IMR-90 (cell line): ENCODE results near the gene BUB1. TPM values are rescaled to one million over a fixed set of nuclear protein-coding genes. Genes with fewer than 3 reads are reported as not detected.

Experiments used
- ATAC-seq: fragments of 200-7000 bp; cut with Tn5 transposase; 2 replicates; pipeline ENCODE4 v1.9.1; 2020; ENCODE audit warnings: low read depth, mild to moderate bottlenecking, moderate library complexity
- BruUV-seq: library from RNA; stranded (reverse); fragments of 400-500 nt; replicated peaks from 2 replicates; lab custom pipeline; 2021; lab: Mats Ljungman, UMichigan
- CTCF ChIA-PET: fragments of 300-600 bp; formaldehyde crosslinking; extraction: SDS; loops from one replicate; lab custom pipeline; 2021; ENCODE audit warnings: antibody characterized with exemption; lab: Yijun Ruan, JAX
- POLR2A ChIA-PET: fragments of 300-600 bp; sonication (Branson Sonifier 250); formaldehyde crosslinking; loops from one replicate; lab custom pipeline; 2022; ENCODE audit warnings: antibody characterized with exemption; ENCODE audit not compliant: unreplicated experiment; lab: Charles Lee
- DNase-seq: peaks from one replicate; pipeline ENCODE4 v3.0.0; 2013
- H2AFZ ChIP-seq: replicated peaks from 2 replicates; pipeline ENCODE3; 2013; ENCODE audit warnings: low read length, mild to moderate bottlenecking; ENCODE audit not compliant: poor library complexity
- H2AK5ac ChIP-seq: 2 replicates; pipeline ENCODE4 v1.6.1; 2013; ENCODE audit warnings: low read depth, low read length, inconsistent platforms
- H2AK9ac ChIP-seq: replicated peaks from 2 replicates; pipeline ENCODE3; 2013; ENCODE audit warnings: mild to moderate bottlenecking, low read depth, low read length, moderate library complexity; ENCODE audit not compliant: poor library complexity
- H2BK120ac ChIP-seq: 2 replicates; pipeline ENCODE4 v1.6.1; 2013; ENCODE audit warnings: low read depth, low read length, inconsistent platforms
- H2BK15ac ChIP-seq: 3 replicates; pipeline ENCODE4 v1.6.1; 2013; ENCODE audit warnings: low read depth, low read length, inconsistent platforms
- H2BK20ac ChIP-seq: 2 replicates; pipeline ENCODE4 v1.6.1; 2013; ENCODE audit warnings: low read depth, mild to moderate bottlenecking, inconsistent platforms, low read length, moderate library complexity
- H2BK5ac ChIP-seq: 2 replicates; pipeline ENCODE4 v1.6.1; 2013; ENCODE audit warnings: mild to moderate bottlenecking, low read depth, low read length, inconsistent platforms; ENCODE audit not compliant: poor library complexity, severe bottlenecking
- H3K14ac ChIP-seq: replicated peaks from 2 replicates; pipeline ENCODE4 v1.6.1; 2013; ENCODE audit warnings: low read depth, low read length, inconsistent platforms
- H3K18ac ChIP-seq: 2 replicates; pipeline ENCODE4 v1.6.1; 2013; ENCODE audit warnings: low read depth, low read length, control low read depth
- H3K23ac ChIP-seq: 2 replicates; pipeline ENCODE4 v1.6.1; 2013; ENCODE audit warnings: low read depth, low read length, inconsistent platforms
- H3K27ac ChIP-seq: 2 replicates; pipeline ENCODE4 v1.5.1; 2013; ENCODE audit warnings: mild to moderate bottlenecking, control low read depth, low read length; ENCODE audit not compliant: insufficient read depth
- H3K27me3 ChIP-seq: 2 replicates; pipeline ENCODE4 v1.6.1; 2013; ENCODE audit warnings: low read length; ENCODE audit not compliant: control insufficient read depth, insufficient read depth
- H3K36me3 ChIP-seq: 2 replicates; pipeline ENCODE4 v1.6.1; 2013; ENCODE audit warnings: low read length, mixed read lengths; ENCODE audit not compliant: control insufficient read depth, insufficient read depth
- H3K4ac ChIP-seq: 2 replicates; pipeline ENCODE4 v1.6.1; 2013; ENCODE audit warnings: low read depth, low read length, inconsistent platforms
- H3K4me1 ChIP-seq: 2 replicates; pipeline ENCODE4 v1.6.1; 2013; ENCODE audit warnings: low read length, mixed read lengths; ENCODE audit not compliant: control insufficient read depth, insufficient read depth
- H3K4me2 ChIP-seq: 2 replicates; pipeline ENCODE4 v1.6.1; 2013; ENCODE audit warnings: low read depth, mild to moderate bottlenecking, control low read depth, low read length, moderate library complexity
- H3K4me3 ChIP-seq: 2 replicates; pipeline ENCODE4 v1.5.1; 2013; ENCODE audit warnings: low read depth, mild to moderate bottlenecking, control low read depth, low read length, moderate library complexity; ENCODE audit not compliant: insufficient read depth
- H3K56ac ChIP-seq: 2 replicates; pipeline ENCODE4 v1.6.1; 2013; ENCODE audit warnings: low read length, inconsistent platforms; ENCODE audit not compliant: insufficient read depth; ENCODE audit errors: extremely low read depth
- H3K79me1 ChIP-seq, 2 experiments: 2 replicates each; pipeline ENCODE4 v1.6.1; 2013; ENCODE audit warnings: low read length in 2 of 2, inconsistent platforms in 1 of 2, low read depth in 1 of 2
- H3K9ac ChIP-seq: 2 replicates; pipeline ENCODE4 v1.6.1; 2013; ENCODE audit warnings: low read depth, low read length, control low read depth
- H3K9me1 ChIP-seq: 2 replicates; pipeline ENCODE4 v1.6.1; 2013; ENCODE audit warnings: low read length, inconsistent platforms; ENCODE audit not compliant: insufficient read depth
- H3K9me3 ChIP-seq: 2 replicates; pipeline ENCODE4 v1.6.1; 2013; ENCODE audit warnings: low read length; ENCODE audit not compliant: control insufficient read depth, insufficient read depth
- H4K20me1 ChIP-seq: 2 replicates; pipeline ENCODE4 v1.6.1; 2013; ENCODE audit warnings: low read length, inconsistent platforms; ENCODE audit not compliant: insufficient read depth
- H4K5ac ChIP-seq: 2 replicates; pipeline ENCODE4 v1.6.1; 2013; ENCODE audit warnings: mild to moderate bottlenecking, low read depth, low read length, control low read depth
- H4K8ac ChIP-seq, 2 experiments: 2 replicates each; pipeline ENCODE4 v1.6.1; 2013; ENCODE audit warnings: low read depth in 2 of 2, low read length in 2 of 2, control low read depth in 1 of 2, inconsistent platforms in 1 of 2
- H4K91ac ChIP-seq: 2 replicates; pipeline ENCODE4 v1.6.1; 2013; ENCODE audit warnings: low read depth, low read length, inconsistent platforms; ENCODE audit not compliant: insufficient read depth
- POLR2A ChIP-seq: IDR thresholded peaks from 2 replicates; pipeline ENCODE4 v1.6.1; 2012; ENCODE audit warnings: mild to moderate bottlenecking, low read depth, low read length
- RFX5 ChIP-seq: IDR thresholded peaks from 2 replicates; pipeline ENCODE4 v1.8.0; 2012; ENCODE audit warnings: low read depth, mild to moderate bottlenecking, low read length, moderate library complexity
- WGBS, 2 experiments: methylation state at CpG; one replicate each; pipeline versions ENCODE4 v1.1.5 to v1.1.7; 2013; ENCODE audit warnings: missing lambda C conversion rate in 2 of 2; ENCODE audit not compliant: insufficient read length in 1 of 2; ENCODE audit errors: extremely low coverage in 2 of 2; 5-methylcytosine and 5-hydroxymethylcytosine counted together
- dilution Hi-C: fragments of 300-500 bp; cut with HindIII; formaldehyde crosslinking; loops from one replicate; pipeline ENCODE4 v1.14.3; 2018; ENCODE audit warnings: low sequenced_read_pairs; ENCODE audit not compliant: unreplicated experiment
- in situ Hi-C: fragments of 300-500 bp; cut with MboI; formaldehyde crosslinking; loops from 3 replicates; pipeline ENCODE4 v1.14.3; 2019; ENCODE audit warnings: low sequenced_read_pairs, inconsistent platforms, mixed read lengths
- intact Hi-C: fragments of 100-400 bp; cut with micrococcal nuclease; formaldehyde crosslinking; loops from 2 replicates; pipeline ENCODE4 v1.10.0; 2022
- polyA plus RNA-seq, 3 experiments: library from polyadenylated mRNA; depleted of rRNA; stranded (reverse); fragments of >200 nt; gene quantifications; 2 replicates each; pipeline ENCODE4 v1.2.3, GENCODE V29; 2012; ENCODE audit warnings: low replicate concordance in 1 of 3
- total RNA-seq: library from RNA; depleted of rRNA; stranded (reverse); fragments of >200 nt; gene quantifications from 2 replicates; pipeline ENCODE4 v1.2.3, GENCODE V29; 2012

The BUB1 gene
- total and polyA plus RNA-seq, 2 of the 4 experiments (the other 2 are of a cell fraction): 19.6 to 43.4 TPM

DNA sequence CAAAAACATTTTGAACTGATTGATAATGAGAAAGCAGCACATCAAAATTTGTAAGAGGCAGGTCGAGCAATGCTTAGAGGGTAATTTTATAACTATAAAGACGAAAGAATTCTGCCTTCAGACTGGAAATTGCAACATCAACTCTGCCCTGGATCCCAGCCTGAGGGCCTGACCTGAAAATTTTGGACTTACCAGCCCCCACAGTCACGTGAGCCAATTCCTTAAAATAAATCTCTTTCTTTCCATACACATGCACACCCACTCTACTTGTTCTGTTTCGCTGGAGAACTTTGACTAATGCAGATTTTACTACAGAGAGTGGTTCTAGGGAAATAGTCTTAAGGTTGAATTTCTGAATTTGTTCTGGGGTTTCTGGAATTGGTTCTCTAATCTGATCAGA is 39.9 kb upstream of the BUB1 start:
- WGBS, 2 experiments: no CpG with 5 or more reads among the region's 4 CpGs
- ATAC-seq (no peak), DNase-seq (no peak)
- no peaks in the 10 kb centered on the region for H3K79me1 ChIP-seq
- no peak overlapping the region for H4K5ac ChIP-seq
- H3K4me3 ChIP-seq: no peak overlapping the region
- H2AFZ ChIP-seq: no peak overlapping the region
- no peak overlapping the region for H4K91ac ChIP-seq
- H4K20me1 ChIP-seq: no peaks in the 10 kb centered on the region
- CTCF ChIA-PET: no interaction called here
- POLR2A ChIA-PET: no interaction called here
- H2BK15ac ChIP-seq: no peak overlapping the region
- H2BK5ac ChIP-seq: no peak overlapping the region
- no peak overlapping the region for H3K4me2 ChIP-seq
- H3K4me1 ChIP-seq: no peaks in the 10 kb centered on the region
- no peak overlapping the region for H3K27ac ChIP-seq
- H2AK9ac ChIP-seq: no peak overlapping the region
- in situ Hi-C loops: no loop called here
- dilution Hi-C loops: no loop called here
- intact Hi-C loops: no loop called here
- no TSS peak for BruUV-seq
- H2BK20ac ChIP-seq: no peak overlapping the region
- no peak overlapping the region for H2AK5ac ChIP-seq
- no peak overlapping the region for H3K4ac ChIP-seq
- TF ChIP-seq RFX5 (no peak), POLR2A (no peak)
- H3K9me3 ChIP-seq: no peaks in the 10 kb centered on the region
- H3K23ac ChIP-seq: no peak overlapping the region
- no peak overlapping the region for H4K8ac ChIP-seq
- peaks cover 31% of the 10 kb centered on the region for H3K27me3 ChIP-seq
- H2BK120ac ChIP-seq: no peak overlapping the region
- no peak overlapping the region for H3K18ac ChIP-seq
- H3K9ac ChIP-seq: no peak overlapping the region
- no peak overlapping the region for H3K56ac ChIP-seq
- H3K14ac ChIP-seq: no peak overlapping the region
- H3K9me1 ChIP-seq: no peaks in the 10 kb centered on the region
- H3K36me3 ChIP-seq: no peaks in the 10 kb centered on the region
